Measurements from ENCODE around the gene KDM4B. TPM values are rescaled to one million over a fixed set of nuclear protein-coding genes. Genes with fewer than 3 reads are reported as not detected.

Gene KDM4B
- polyA plus RNA-seq, 12 donors = 14.3 to 29.3 (median 17.2) TPM; not detected in 1

- DNase-seq = no peak
These were observed 98.8 kb downstream of the KDM4B start for GRCh38 chr19:5067678-5068077.

GRCh38 chr19:5068233-5069072 is 99.5 kb downstream of the KDM4B start:
- DNase-seq = no peak

GRCh38 chr19:5070331-5070730 is 101.4 kb downstream of the KDM4B start:
- no peak for DNase-seq

- no peak for DNase-seq
These were observed 102.0 kb downstream of the KDM4B start for GRCh38 chr19:5070930-5071329.

GRCh38 chr19:5071579-5071978 is 102.7 kb downstream of the KDM4B start:
- DNase-seq = no peak

GRCh38 chr19:5072115-5072514 is 103.2 kb downstream of the KDM4B start:
- no peak for DNase-seq

- no peak for DNase-seq
These were observed 104.4 kb downstream of the KDM4B start for GRCh38 chr19:5073153-5073844.

GRCh38 chr19:5074407-5074806 is 105.5 kb downstream of the KDM4B start:
- no peak for DNase-seq

- no peak for DNase-seq
These were observed 106.0 kb downstream of the KDM4B start for GRCh38 chr19:5074830-5075394.

- no peak for DNase-seq
These were observed 106.7 kb downstream of the KDM4B start for GRCh38 chr19:5075597-5075996.

GRCh38 chr19:5076440-5077208 is 107.7 kb downstream of the KDM4B start:
- no peak for DNase-seq

GRCh38 chr19:5077209-5077515 is 108.2 kb downstream of the KDM4B start:
- no peak for DNase-seq

- DNase-seq = no peak
These were observed 109.3 kb downstream of the KDM4B start for GRCh38 chr19:5078182-5078581.

GRCh38 chr19:5078666-5079065 is 109.8 kb downstream of the KDM4B start:
- DNase-seq = no peak

GRCh38 chr19:5079071-5079774 is 110.3 kb downstream of the KDM4B start:
- DNase-seq = no peak

- DNase-seq = no peak
These were observed 111.2 kb downstream of the KDM4B start for GRCh38 chr19:5080030-5080654.

GRCh38 chr19:5080809-5081208 is 111.9 kb downstream of the KDM4B start:
- no peak for DNase-seq

GRCh38 chr19:5081443-5082161 is 112.7 kb downstream of the KDM4B start:
- no peak for DNase-seq

- no peak for DNase-seq
These were observed 114.6 kb downstream of the KDM4B start for GRCh38 chr19:5083547-5083965.

GRCh38 chr19:5085566-5085965 is 116.7 kb downstream of the KDM4B start:
- DNase-seq = no peak

All from muscle of arm (tissue), 12 donors.